ENCODE results near the gene FKBP1C.
"Not testable (repeated sequence)": the region's sequence is repeated elsewhere in the genome, so short reads cannot be mapped to it uniquely, and the experiment has no call there.

Gene FKBP1C

DNA sequence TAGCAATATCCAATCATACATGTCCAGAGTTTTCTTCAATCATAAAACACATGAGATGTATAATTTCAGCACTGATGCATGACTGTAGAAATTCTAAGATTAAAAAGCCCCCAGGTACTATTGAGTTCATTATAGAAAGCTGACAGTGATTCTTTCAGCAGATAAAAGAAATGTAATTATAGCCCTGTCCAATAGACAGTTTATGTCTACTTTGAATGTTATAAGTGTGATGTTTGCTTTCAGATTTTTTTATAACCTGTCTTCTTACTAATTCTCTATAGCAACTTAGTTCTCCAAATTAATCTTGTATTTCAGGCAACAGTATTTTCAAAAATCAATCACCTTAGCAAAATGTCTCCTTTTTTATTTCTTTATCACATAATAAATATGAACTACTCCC lies 13.5 kb upstream of the FKBP1C start:
- Histone ChIP-seq H3K36me3 (ENCODE audit: insufficient read depth, insufficient read length, low read length) (no peaks in the 10 kb centered on the region), H3K27me3 (ENCODE audit: insufficient read depth, insufficient read length) (no peaks in the 10 kb centered on the region), H3K4me3 (ENCODE audit: insufficient read length, low read depth) (no peak overlapping the region), H3K9me3 (ENCODE audit: insufficient read depth, low read length) (peaks cover 4% of the 10 kb centered on the region; the same call in 1 of the 2 replicates), H3K9ac (ENCODE audit: insufficient read length, low read depth) (no peak overlapping the region), H3K4me1 (ENCODE audit: insufficient read depth, insufficient read length) (no peaks in the 10 kb centered on the region)
- DNase-seq (ENCODE audit: low read depth, low spot score): no peak
- no peak for TF ChIP-seq SUZ12 (IDR thresholded peaks at IDR 0.05; ENCODE audit: extremely low read depth, insufficient read depth, insufficient read length)
- no peak for TF ChIP-seq YY1 (IDR thresholded peaks at IDR 0.05; ENCODE audit: insufficient read depth, insufficient read length)
- no peak for TF ChIP-seq ZNF274 (IDR thresholded peaks at IDR 0.05; ENCODE audit: low read depth, low read length)

- Histone ChIP-seq H3K36me3 (ENCODE audit: insufficient read depth, insufficient read length, low read length) (no peaks in the 10 kb centered on the region), H3K9ac (ENCODE audit: insufficient read length, low read depth) (no peak overlapping the region), H3K4me3 (ENCODE audit: insufficient read length, low read depth) (no peak overlapping the region), H3K27me3 (ENCODE audit: insufficient read depth, insufficient read length) (no peaks in the 10 kb centered on the region), H3K9me3 (ENCODE audit: insufficient read depth, low read length) (peaks cover 8% of the 10 kb centered on the region), H3K4me1 (ENCODE audit: insufficient read depth, insufficient read length) (no peaks in the 10 kb centered on the region)
- DNase-seq (ENCODE audit: low read depth, low spot score): no peak
- TF ChIP-seq YY1 (IDR thresholded peaks at IDR 0.05; ENCODE audit: insufficient read depth, insufficient read length): no peak
- no peak for TF ChIP-seq SUZ12 (IDR thresholded peaks at IDR 0.05; ENCODE audit: extremely low read depth, insufficient read depth, insufficient read length)
- TF ChIP-seq ZNF274 (IDR thresholded peaks at IDR 0.05; ENCODE audit: low read depth, low read length): no peak
Measured at GRCh38 chr6:63213325-63213724, 2.1 kb downstream of the FKBP1C start.

GRCh38 chr6:63214816-63215215 lies 3.5 kb downstream of the FKBP1C start:
- H3K36me3 ChIP-seq (ENCODE audit: insufficient read depth, insufficient read length, low read length): no peaks in the 10 kb centered on the region
- H3K4me1 ChIP-seq (ENCODE audit: insufficient read depth, insufficient read length): no peaks in the 10 kb centered on the region
- H3K27me3 ChIP-seq (ENCODE audit: insufficient read depth, insufficient read length): no peaks in the 10 kb centered on the region
- no peak for DNase-seq (ENCODE audit: low read depth, low spot score)
- peaks cover 8% of the 10 kb centered on the region for H3K9me3 ChIP-seq (ENCODE audit: insufficient read depth, low read length)
- no peak overlapping the region for H3K4me3 ChIP-seq (ENCODE audit: insufficient read length, low read depth)
- H3K9ac ChIP-seq (ENCODE audit: insufficient read length, low read depth): no peak overlapping the region
- TF ChIP-seq SUZ12 (IDR thresholded peaks at IDR 0.05; ENCODE audit: extremely low read depth, insufficient read depth, insufficient read length): no peak
- no peak for TF ChIP-seq ZNF274 (IDR thresholded peaks at IDR 0.05; ENCODE audit: low read depth, low read length)
- TF ChIP-seq YY1 (IDR thresholded peaks at IDR 0.05; ENCODE audit: insufficient read depth, insufficient read length): no peak

DNA sequence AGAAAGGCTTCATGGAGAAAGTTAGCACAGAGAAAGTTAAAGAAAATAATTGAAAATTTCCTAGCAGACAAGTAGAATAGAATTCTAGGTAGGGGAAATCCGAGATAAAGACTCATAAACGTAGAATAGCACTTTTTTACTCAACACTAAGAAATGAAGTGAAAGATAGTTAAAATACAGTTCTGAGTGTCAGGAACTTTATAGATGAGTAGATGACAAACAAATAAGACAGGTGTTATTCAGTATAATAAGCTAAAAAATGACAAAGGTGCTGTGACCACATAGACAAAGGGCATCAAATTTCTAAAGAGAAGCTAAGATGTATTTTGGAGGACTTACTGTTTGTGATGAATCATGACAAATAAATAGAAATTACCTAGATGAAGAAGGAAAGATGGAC lies 12.9 kb downstream of the FKBP1C start:
- Histone ChIP-seq H3K4me1 (ENCODE audit: insufficient read depth, insufficient read length) (no peaks in the 10 kb centered on the region), H3K9ac (ENCODE audit: insufficient read length, low read depth) (no peak overlapping the region), H3K27me3 (ENCODE audit: insufficient read depth, insufficient read length) (no peaks in the 10 kb centered on the region), H3K36me3 (ENCODE audit: insufficient read depth, insufficient read length, low read length) (no peaks in the 10 kb centered on the region), H3K4me3 (ENCODE audit: insufficient read length, low read depth) (no peak overlapping the region), H3K9me3 (ENCODE audit: insufficient read depth, low read length) (peaks cover 9% of the 10 kb centered on the region; the same call in 1 of the 2 replicates)
- TF ChIP-seq YY1 (IDR thresholded peaks at IDR 0.05; ENCODE audit: insufficient read depth, insufficient read length) (no peak), SUZ12 (IDR thresholded peaks at IDR 0.05; ENCODE audit: extremely low read depth, insufficient read depth, insufficient read length) (no peak), ZNF274 (IDR thresholded peaks at IDR 0.05; ENCODE audit: low read depth, low read length) (no peak)
- DNase-seq (ENCODE audit: low read depth, low spot score): no peak

DNA sequence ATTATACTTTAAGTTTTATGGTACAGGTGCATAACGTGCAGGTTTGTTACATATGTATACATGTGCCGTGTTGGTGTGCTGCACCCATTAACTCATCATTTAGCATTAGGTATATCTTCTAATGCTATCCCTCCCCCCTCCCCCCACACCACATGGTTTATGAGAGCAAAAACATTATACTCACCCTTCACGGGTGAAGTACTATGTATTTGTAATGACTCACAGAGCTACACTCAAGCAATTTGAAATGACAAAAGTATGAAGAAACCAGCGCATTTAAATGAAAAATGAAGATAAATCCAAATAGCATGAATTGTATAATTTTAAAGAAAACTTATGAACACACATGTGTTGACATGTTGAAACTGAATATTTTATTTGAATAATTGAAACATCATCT lies 14.7 kb downstream of the FKBP1C start:
- H3K4me3 ChIP-seq (ENCODE audit: insufficient read length, low read depth); H3K9me3 ChIP-seq (ENCODE audit: insufficient read depth, low read length); H3K27me3 ChIP-seq (ENCODE audit: insufficient read depth, insufficient read length); H3K4me1 ChIP-seq (ENCODE audit: insufficient read depth, insufficient read length); H3K9ac ChIP-seq (ENCODE audit: insufficient read length, low read depth); DNase-seq (ENCODE audit: low read depth, low spot score); H3K36me3 ChIP-seq (ENCODE audit: insufficient read depth, insufficient read length, low read length): not testable (repeated sequence)

- not testable (repeated sequence) for H3K9ac ChIP-seq (ENCODE audit: insufficient read length, low read depth); H3K4me1 ChIP-seq (ENCODE audit: insufficient read depth, insufficient read length); H3K9me3 ChIP-seq (ENCODE audit: insufficient read depth, low read length); H3K4me3 ChIP-seq (ENCODE audit: insufficient read length, low read depth); H3K27me3 ChIP-seq (ENCODE audit: insufficient read depth, insufficient read length); DNase-seq (ENCODE audit: low read depth, low spot score); H3K36me3 ChIP-seq (ENCODE audit: insufficient read depth, insufficient read length, low read length)
Measured at GRCh38 chr6:63227928-63228894, 16.9 kb downstream of the FKBP1C start.

- not testable (repeated sequence) for H3K4me1 ChIP-seq (ENCODE audit: insufficient read depth, insufficient read length); H3K36me3 ChIP-seq (ENCODE audit: insufficient read depth, insufficient read length, low read length); H3K9me3 ChIP-seq (ENCODE audit: insufficient read depth, low read length); DNase-seq (ENCODE audit: low read depth, low spot score); H3K9ac ChIP-seq (ENCODE audit: insufficient read length, low read depth); H3K4me3 ChIP-seq (ENCODE audit: insufficient read length, low read depth); H3K27me3 ChIP-seq (ENCODE audit: insufficient read depth, insufficient read length)
Measured at GRCh38 chr6:63230027-63230426, 18.8 kb downstream of the FKBP1C start.

GRCh38 chr6:63230511-63230910 lies 19.2 kb downstream of the FKBP1C start:
- DNase-seq (ENCODE audit: low read depth, low spot score); H3K9me3 ChIP-seq (ENCODE audit: insufficient read depth, low read length); H3K27me3 ChIP-seq (ENCODE audit: insufficient read depth, insufficient read length); H3K4me1 ChIP-seq (ENCODE audit: insufficient read depth, insufficient read length); H3K36me3 ChIP-seq (ENCODE audit: insufficient read depth, insufficient read length, low read length); H3K9ac ChIP-seq (ENCODE audit: insufficient read length, low read depth); H3K4me3 ChIP-seq (ENCODE audit: insufficient read length, low read depth): not testable (repeated sequence)

All from NT2/D1 (cell line).